Brain microvascular endothelial cell (primary cell): ENCODE data around the gene TXNL4A.

ENCODE experiments used
- DNase-seq: peaks from one replicate; pipeline ENCODE4 v3.0.0-alpha.2; 2020
- H3K27ac ChIP-seq: fragments of 250-450 bp; sonication (Bioruptor Pico); 2 replicates; pipeline ENCODE4 v1.5.1; 2020; ENCODE audit warnings: mild to moderate bottlenecking, moderate library complexity
- H3K27me3 ChIP-seq: fragments of 250-450 bp; sonication (Bioruptor Pico); replicated peaks from 2 replicates; pipeline ENCODE4 v1.5.1; 2020; ENCODE audit warnings: mild to moderate bottlenecking
- H3K36me3 ChIP-seq: fragments of 250-450 bp; sonication (Bioruptor Pico); replicated peaks from 2 replicates; pipeline ENCODE4 v1.5.1; 2020; ENCODE audit warnings: mild to moderate bottlenecking
- H3K4me3 ChIP-seq: 2 replicates; pipeline ENCODE4 v1.5.1; 2011; ENCODE audit warnings: low read depth, mild to moderate bottlenecking, control low read depth, low read length, moderate library complexity
- in situ Hi-C: cut with HindIII; loops from 2 replicates; pipeline ENCODE4 v1.10.0; 2017; ENCODE audit warnings: low sequenced_read_pairs, low pct_ligation_motif_present
- TF ChIP-seq, protein P1 (sequence below): IDR thresholded peaks from 2 replicates; pipeline ENCODE4 v1.5.1; 2011; ENCODE audit warnings: low read depth, mild to moderate bottlenecking, moderate library complexity, low read length, control low read depth, inconsistent platforms; ENCODE audit errors: missing control alignments

The TXNL4A gene

DNA sequence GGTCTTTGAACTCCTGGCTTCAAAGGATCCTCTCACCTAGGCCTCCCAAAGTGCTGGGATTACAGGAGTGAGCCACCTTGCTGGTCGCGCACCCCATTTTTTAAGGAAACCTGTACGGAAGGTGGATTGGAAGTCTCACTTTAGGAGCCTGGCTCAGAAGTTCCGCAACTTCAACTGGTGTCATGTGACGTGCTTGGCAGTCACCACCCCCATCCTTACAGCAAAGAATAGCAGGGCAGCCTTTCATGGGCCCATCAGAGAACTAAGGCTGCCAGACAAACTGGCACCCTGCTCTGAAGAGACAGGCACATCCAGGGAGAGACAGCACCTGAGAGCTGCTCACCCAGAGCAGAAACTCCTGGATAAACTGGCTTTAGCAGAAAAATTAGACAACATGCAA lies 33.6 kb downstream of the TXNL4A start:
- H3K27me3 ChIP-seq, result no peaks in the 10 kb centered on the region
- no peak for DNase-seq
- no peaks in the 10 kb centered on the region for H3K36me3 ChIP-seq
- in situ Hi-C loops, result no loop called here
- H3K4me3 ChIP-seq, result no peak overlapping the region
- TF ChIP-seq, protein P1, sequence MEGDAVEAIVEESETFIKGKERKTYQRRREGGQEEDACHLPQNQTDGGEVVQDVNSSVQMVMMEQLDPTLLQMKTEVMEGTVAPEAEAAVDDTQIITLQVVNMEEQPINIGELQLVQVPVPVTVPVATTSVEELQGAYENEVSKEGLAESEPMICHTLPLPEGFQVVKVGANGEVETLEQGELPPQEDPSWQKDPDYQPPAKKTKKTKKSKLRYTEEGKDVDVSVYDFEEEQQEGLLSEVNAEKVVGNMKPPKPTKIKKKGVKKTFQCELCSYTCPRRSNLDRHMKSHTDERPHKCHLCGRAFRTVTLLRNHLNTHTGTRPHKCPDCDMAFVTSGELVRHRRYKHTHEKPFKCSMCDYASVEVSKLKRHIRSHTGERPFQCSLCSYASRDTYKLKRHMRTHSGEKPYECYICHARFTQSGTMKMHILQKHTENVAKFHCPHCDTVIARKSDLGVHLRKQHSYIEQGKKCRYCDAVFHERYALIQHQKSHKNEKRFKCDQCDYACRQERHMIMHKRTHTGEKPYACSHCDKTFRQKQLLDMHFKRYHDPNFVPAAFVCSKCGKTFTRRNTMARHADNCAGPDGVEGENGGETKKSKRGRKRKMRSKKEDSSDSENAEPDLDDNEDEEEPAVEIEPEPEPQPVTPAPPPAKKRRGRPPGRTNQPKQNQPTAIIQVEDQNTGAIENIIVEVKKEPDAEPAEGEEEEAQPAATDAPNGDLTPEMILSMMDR, result no peak
- no peak overlapping the region for H3K27ac ChIP-seq

DNA sequence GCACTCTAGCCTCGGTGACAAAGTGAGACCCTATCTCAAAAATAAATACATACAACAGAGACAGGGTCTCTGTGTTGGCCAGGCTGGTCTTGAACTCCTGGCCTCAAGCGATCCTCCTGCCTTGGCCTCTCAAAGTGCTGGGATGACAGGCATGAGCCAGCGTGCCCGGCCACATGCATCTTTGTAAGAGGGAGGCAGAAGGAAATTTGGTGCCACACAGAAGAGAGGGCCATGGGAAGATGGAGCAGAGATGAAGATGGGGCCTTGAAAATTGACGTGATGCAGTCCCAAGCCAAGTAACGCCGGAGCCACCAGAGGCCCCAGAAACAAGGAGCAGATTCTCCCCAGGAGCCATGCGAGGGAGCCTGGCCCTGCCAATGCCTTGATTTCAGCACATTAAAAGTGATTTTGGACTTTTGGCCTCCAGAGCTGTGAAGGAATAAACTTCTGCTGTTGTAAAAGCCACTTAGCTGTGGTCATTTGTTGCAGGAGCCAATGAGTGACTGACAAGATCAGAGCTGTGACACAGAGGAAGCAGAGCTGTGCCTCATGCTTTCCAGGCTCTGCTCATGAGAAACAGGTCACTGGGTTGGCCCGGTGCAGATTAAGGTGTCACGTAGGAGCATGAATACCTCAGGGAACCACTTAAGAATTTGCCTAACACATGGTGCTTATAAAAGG lies 34.3 kb downstream of the TXNL4A start:
- Histone ChIP-seq H3K27ac (no peak overlapping the region), H3K4me3 (no peak overlapping the region), H3K27me3 (no peaks in the 10 kb centered on the region), H3K36me3 (no peaks in the 10 kb centered on the region)
- no peak for DNase-seq
- TF ChIP-seq, protein P1, result no peak
- in situ Hi-C loops, result no loop called here

DNA sequence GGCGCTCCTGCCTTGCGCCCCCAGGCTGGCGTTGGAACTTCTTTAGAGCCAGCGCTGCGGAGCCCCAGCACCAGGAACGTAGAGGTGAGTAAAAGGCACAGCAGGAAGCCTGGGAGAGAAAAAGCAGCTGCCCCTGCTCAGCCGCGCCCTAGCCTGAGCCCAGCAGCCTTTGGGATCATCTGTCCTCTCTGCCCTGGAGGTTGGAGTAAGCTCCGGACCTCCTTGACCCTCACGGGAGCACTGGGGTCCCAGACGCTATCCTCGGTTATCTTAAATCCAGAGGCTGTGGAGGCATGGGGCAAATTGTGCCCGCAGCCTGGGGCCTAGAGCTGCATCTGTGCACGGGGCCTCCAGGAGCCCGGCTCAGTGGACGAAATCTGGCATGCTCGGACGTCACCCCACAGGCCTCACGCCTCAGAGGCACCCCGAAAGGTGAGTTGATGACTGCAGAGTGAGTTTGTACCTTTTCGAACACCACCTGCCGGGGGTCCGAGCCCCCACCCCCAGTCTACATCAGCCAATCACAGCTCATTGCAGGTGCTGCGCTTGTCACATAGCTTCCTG lies 35.3 kb downstream of the TXNL4A start:
- TF ChIP-seq, protein P1, result no peak
- H3K27me3 ChIP-seq, result no peaks in the 10 kb centered on the region
- H3K4me3 ChIP-seq, result no peak overlapping the region
- in situ Hi-C loops, result no loop called here
- no peak for DNase-seq
- H3K36me3 ChIP-seq, result no peaks in the 10 kb centered on the region
- no peak overlapping the region for H3K27ac ChIP-seq

DNA sequence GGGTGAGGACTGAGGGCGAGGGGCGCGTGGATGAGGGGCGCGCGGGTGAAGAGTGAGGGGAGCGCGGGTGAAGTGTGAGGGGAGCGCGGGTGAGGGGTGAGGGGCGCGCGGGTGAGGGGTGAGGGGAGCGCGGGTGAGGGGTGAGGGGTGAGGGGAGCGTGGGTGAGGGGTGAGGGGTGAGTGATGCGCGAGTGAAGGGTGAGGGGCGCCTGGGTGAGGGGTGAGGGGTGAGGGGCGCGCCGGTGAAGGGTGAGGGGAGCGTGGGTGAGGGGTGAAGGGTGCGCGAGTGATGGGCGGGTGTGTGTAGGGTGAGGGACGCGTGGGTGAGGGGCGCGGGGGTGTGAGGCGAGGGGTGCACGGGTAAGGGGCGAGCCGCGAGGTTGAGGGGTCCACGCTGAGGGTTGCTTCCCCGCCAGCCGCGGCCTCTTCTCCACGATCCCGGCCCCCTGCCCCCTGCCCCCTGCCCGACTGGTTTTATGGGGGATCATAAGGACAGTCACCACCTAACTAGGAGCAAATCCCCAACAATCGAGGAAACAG lies 35.8 kb downstream of the TXNL4A start:
- Histone ChIP-seq H3K4me3 (peak overlapping the region; percentile 66), H3K27ac (no peak overlapping the region), H3K27me3 (no peaks in the 10 kb centered on the region), H3K36me3 (no peaks in the 10 kb centered on the region)
- in situ Hi-C loops, result no loop called here
- no peak for DNase-seq
- TF ChIP-seq, protein P1, result no peak

DNA sequence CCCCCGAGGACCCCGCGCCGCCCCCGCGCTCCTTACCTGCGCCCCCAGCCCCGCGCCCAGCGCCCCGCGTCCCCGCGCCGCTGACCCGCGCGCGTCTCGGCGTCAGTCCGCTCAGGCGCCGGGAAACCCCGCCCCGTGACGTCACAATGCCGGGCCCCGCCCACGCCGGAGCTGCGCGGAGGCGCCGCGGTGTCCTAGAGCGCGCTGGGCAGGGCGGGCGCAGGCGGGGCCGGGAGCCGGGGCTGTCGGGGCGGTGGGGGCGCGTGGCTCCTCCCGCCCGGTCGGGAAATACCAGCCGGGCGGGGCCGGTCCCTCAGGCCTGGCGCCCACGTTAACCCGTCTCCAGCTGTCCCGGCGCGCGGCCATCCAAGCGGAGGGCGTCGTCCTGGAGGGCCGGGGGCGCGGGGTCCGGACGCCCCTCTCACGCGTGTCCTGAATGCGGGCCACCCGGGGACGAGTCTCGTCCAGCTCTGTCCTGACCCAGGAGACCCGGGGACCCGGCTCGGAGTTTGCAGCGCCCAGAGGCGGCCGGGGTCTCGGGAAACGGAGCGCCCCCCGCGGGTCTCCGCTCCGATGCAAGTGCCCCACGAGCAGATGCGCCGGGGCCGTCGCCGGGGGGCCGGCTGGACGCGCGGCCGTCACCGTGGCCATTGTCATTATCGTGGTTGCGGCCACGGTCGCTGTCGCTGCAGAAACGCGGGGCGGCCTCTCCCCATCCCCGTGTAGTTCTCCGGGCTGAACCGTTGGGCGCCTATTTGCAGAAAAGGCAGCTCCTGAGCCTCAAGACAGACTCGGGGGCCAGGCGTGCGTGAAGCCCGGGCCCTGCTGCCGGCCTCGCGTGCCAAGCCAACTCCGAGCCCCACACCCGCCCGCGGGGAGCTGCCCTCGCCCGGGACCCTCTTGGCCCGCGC lies 36.6 kb downstream of the TXNL4A start, which contains the start of gene SLC66A2:
SLC66A2 (minus strand) TSS at position 109 of the 911 bp plus-strand sequence. CDS start 727 bp downstream, outside the sequence.
- peak within 1 kb of the TSS; percentile 50 for H3K27ac ChIP-seq
- in situ Hi-C loops, result no loop called here
- peak within 1 kb of the TSS; percentile 68 for H3K4me3 ChIP-seq
- peak; percentile 77 for DNase-seq
- H3K36me3 ChIP-seq, result no peaks in the 10 kb centered on the region
- no peaks in the 10 kb centered on the region for H3K27me3 ChIP-seq
- TF ChIP-seq, protein P1, result no peak
